ENCODE results near the gene APOBEC2. TPM values are rescaled to one million over a fixed set of nuclear protein-coding genes. Genes with fewer than 3 reads are reported as not detected.

Gene APOBEC2
- polyA plus RNA-seq, 2 of the 4 experiments (the other 2 are of a cell fraction) = not detected

DNA sequence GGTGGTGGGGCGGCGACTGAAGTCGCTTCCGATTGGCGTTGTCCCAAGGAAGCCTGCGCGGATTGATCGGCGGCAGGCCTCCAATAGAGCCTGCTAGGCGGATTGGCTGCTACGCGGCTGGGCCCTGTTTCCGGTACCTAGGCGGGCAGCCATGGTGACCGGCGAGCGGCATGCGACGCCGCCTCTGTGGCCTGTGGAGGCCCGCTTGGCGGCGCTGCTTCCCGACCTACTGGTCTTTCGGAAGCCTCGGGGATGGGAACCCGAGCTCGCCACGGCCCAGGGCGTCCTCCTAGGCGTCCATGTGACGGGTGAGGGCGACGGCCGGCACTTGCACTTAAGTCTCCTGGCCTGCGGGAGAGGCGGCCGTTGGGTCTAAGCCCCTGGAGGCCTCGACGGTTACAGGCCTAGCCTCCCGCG lies 47.9 kb downstream of the APOBEC2 start:
- no peak for FAIRE-seq
- H3K4me1 ChIP-seq = no peaks in the 10 kb centered on the region
- H3K9me3 ChIP-seq = no peaks in the 10 kb centered on the region
- no peak overlapping the region for H3K4me3 ChIP-seq
- DNase-seq (ENCODE audit: low read depth in 1 of 2, low spot score in 1 of 2) = no peak
- H3K27ac ChIP-seq = no peak overlapping the region
- no peak for TF ChIP-seq MAFK (IDR thresholded peaks at IDR 0.05; ENCODE audit: partially characterized antibody)
- TF ChIP-seq ESRRA (IDR thresholded peaks at IDR 0.05; ENCODE audit: borderline replicate concordance, low read length) = no peak
- TF ChIP-seq ZFP36 (IDR thresholded peaks at IDR 0.05; ENCODE audit: borderline replicate concordance, partially characterized antibody) = no peak
- TF ChIP-seq RARB (CRISPR knock-in tag; IDR thresholded peaks at IDR 0.05) = no peak
- no peak for TF ChIP-seq NFE2L2 (conservative IDR thresholded peaks at IDR 0.05; ENCODE audit: low read length)
- TF ChIP-seq, protein P1, sequence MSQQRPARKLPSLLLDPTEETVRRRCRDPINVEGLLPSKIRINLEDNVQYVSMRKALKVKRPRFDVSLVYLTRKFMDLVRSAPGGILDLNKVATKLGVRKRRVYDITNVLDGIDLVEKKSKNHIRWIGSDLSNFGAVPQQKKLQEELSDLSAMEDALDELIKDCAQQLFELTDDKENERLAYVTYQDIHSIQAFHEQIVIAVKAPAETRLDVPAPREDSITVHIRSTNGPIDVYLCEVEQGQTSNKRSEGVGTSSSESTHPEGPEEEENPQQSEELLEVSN (IDR thresholded peaks at IDR 0.05; ENCODE audit: borderline replicate concordance, low read depth) = no peak
- TF ChIP-seq RFX5 (IDR thresholded peaks at IDR 0.05) = no peak
- no peak for TF ChIP-seq ZC3H11A (IDR thresholded peaks at IDR 0.05)
- TF ChIP-seq BHLHE40 (IDR thresholded peaks at IDR 0.05; ENCODE audit: low read depth, low read length) = no peak
- TF ChIP-seq HOXA7 (CRISPR knock-in tag; IDR thresholded peaks at IDR 0.05) = no peak
- no peak for TF ChIP-seq MAX (IDR thresholded peaks at IDR 0.05)
- WGBS (ENCODE audit: missing lambda C conversion rate) = 98% methylated on average over 19 of the region's 42 CpGs
- POLR2A ChIA-PET = no interaction called here
- ATAC-seq = no peak
- H3K4me2 ChIP-seq = no peak overlapping the region
- CTCF ChIA-PET = interaction anchor here (0.8 kb wide), 1 partner anchor 9 kb away, joined by 3 read pairs; no protein-coding TSS in a partner anchor

DNA sequence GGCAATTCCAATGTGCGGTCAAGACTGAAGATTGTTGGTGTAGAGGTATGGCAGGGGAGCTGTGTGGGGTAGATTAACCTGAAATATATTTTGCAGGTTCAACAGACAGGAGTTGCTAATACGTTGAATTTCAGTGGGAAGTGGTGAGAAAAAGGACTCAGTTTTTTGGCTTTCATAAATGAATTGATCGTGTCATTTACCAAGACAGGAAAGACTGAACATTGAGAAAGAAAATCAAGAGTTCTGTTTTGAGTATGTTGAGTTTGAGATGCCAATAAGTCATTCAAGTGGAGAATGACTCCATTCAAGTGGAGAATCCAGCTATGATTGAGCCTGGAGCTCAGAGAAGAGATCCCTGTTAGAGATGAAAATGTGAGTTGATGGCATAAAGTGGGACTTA lies 50.8 kb downstream of the APOBEC2 start:
- WGBS (ENCODE audit: missing lambda C conversion rate) = 90% methylated on average over 3 of the region's 3 CpGs
- no peak overlapping the region for H3K27ac ChIP-seq
- H3K4me3 ChIP-seq = no peak overlapping the region
- ChIA-PET POLR2A (interaction anchor here (1.4 kb wide), 1 partner anchor 31 kb away, joined by 3 read pairs; the partner anchor contains the start of genes NFYA and OARD1), CTCF (interaction anchor here (1.1 to 1.8 kb wide), 2 partner anchors 11 to 79 kb away, joined by 4 read pairs; no protein-coding TSS in a partner anchor)
- H3K9me3 ChIP-seq = no peaks in the 10 kb centered on the region
- ATAC-seq (no peak), DNase-seq (ENCODE audit: low read depth in 1 of 2, low spot score in 1 of 2) (no peak), FAIRE-seq (no peak)
- TF ChIP-seq JUN (IDR thresholded peaks at IDR 0.05) (no peak), SMC3 (IDR thresholded peaks at IDR 0.05) (no peak), CHD4 (IDR thresholded peaks at IDR 0.05; ENCODE audit: borderline replicate concordance) (no peak), SREBF2 (IDR thresholded peaks at IDR 0.05) (no peak), USF2 (IDR thresholded peaks at IDR 0.05) (no peak), ZFP36 (IDR thresholded peaks at IDR 0.05; ENCODE audit: borderline replicate concordance, partially characterized antibody) (no peak), KDM1A (IDR thresholded peaks at IDR 0.05; ENCODE audit: low read depth) (no peak)
- TF ChIP-seq, protein P1 (IDR thresholded peaks at IDR 0.05; ENCODE audit: borderline replicate concordance, low read depth) = no peak
- no peak overlapping the region for H3K4me2 ChIP-seq
- no peaks in the 10 kb centered on the region for H3K4me1 ChIP-seq

- CTCF ChIA-PET = interaction anchor here (0.6 kb wide), 1 partner anchor 530 kb away, joined by 4 read pairs; no protein-coding TSS in a partner anchor
- 55% methylated on average over 3 of the region's 3 CpGs for WGBS (ENCODE audit: missing lambda C conversion rate)
- no peak for ATAC-seq
- no peak for TF ChIP-seq NR3C1 (IDR thresholded peaks at IDR 0.05)
- TF ChIP-seq RNF2 (IDR thresholded peaks at IDR 0.05; ENCODE audit: borderline replicate concordance, low read depth) = no peak
- no peak for TF ChIP-seq TFCP2L1 (CRISPR knock-in tag; IDR thresholded peaks at IDR 0.05)
- no peak for TF ChIP-seq RFX5 (IDR thresholded peaks at IDR 0.05)
- Histone ChIP-seq H3K4me3 (no peak overlapping the region), H3K4me2 (no peak overlapping the region), H3K27ac (no peak overlapping the region), H3K4me1 (no peaks in the 10 kb centered on the region), H3K9me3 (no peaks in the 10 kb centered on the region)
- FAIRE-seq = no peak
- POLR2A ChIA-PET = no interaction called here
- DNase-seq (ENCODE audit: low read depth in 1 of 2, low spot score in 1 of 2) = no peak
Measured at GRCh38 chr6:41111017-41111416, 58.0 kb downstream of the APOBEC2 start.

Other genes starting within 250 kb of the APOBEC2 start
- gene UNC5CL, start 14.0 kb upstream of the APOBEC2 start, polyA plus RNA-seq (2011; rRNA removed) = 2.2 and 2.8 TPM in 2 replicates
- 0.79 to 1.2 TPM (median 1.1 TPM) in 3 replicates for gene UNC5CL, start 14.0 kb upstream of the APOBEC2 start, polyA plus RNA-seq (2017; fragmentation: RNase III; extraction: RNeasy Plus Mini Kit Qiagen cat#74134 plus additional on column Dnase treatment)
- gene TSPO2, start 10.7 kb upstream of the APOBEC2 start, polyA plus RNA-seq (2011; rRNA removed) = not detected in 2 replicates
- gene TSPO2, start 10.7 kb upstream of the APOBEC2 start, polyA plus RNA-seq (2017; fragmentation: RNase III; extraction: RNeasy Plus Mini Kit Qiagen cat#74134 plus additional on column Dnase treatment) = not detected in 3 replicates
- 15.6 and 21.4 TPM in 2 replicates for gene OARD1, start 19.2 kb downstream of the APOBEC2 start, polyA plus RNA-seq (2011; rRNA removed)
- gene OARD1, start 19.2 kb downstream of the APOBEC2 start, polyA plus RNA-seq (2017; fragmentation: RNase III; extraction: RNeasy Plus Mini Kit Qiagen cat#74134 plus additional on column Dnase treatment) = 26.2 to 28.5 TPM (median 26.4 TPM) in 3 replicates
- gene NFYA, start 19.8 kb downstream of the APOBEC2 start, polyA plus RNA-seq (2011; rRNA removed) = 11.2 and 19.2 TPM in 2 replicates
- gene NFYA, start 19.8 kb downstream of the APOBEC2 start, polyA plus RNA-seq (2017; fragmentation: RNase III; extraction: RNeasy Plus Mini Kit Qiagen cat#74134 plus additional on column Dnase treatment) = 15.7 to 17.0 TPM (median 16.2 TPM) in 3 replicates
- gene TREML1, start 101.1 kb downstream of the APOBEC2 start, polyA plus RNA-seq (2011; rRNA removed) = not detected in 2 replicates
- gene TREML1, start 101.1 kb downstream of the APOBEC2 start, polyA plus RNA-seq (2017; fragmentation: RNase III; extraction: RNeasy Plus Mini Kit Qiagen cat#74134 plus additional on column Dnase treatment) = not detected in 3 replicates
- gene TREM2, start 109.9 kb downstream of the APOBEC2 start, polyA plus RNA-seq (2011; rRNA removed) = not detected in 2 replicates
- gene TREM2, start 109.9 kb downstream of the APOBEC2 start, polyA plus RNA-seq (2017; fragmentation: RNase III; extraction: RNeasy Plus Mini Kit Qiagen cat#74134 plus additional on column Dnase treatment) = not detected in 3 replicates
- not detected in 2 replicates for gene TREML2, start 147.9 kb downstream of the APOBEC2 start, polyA plus RNA-seq (2011; rRNA removed)
- not detected in 3 replicates for gene TREML2, start 147.9 kb downstream of the APOBEC2 start, polyA plus RNA-seq (2017; fragmentation: RNase III; extraction: RNeasy Plus Mini Kit Qiagen cat#74134 plus additional on column Dnase treatment)
- not detected in 2 replicates for gene TREML4, start 175.1 kb downstream of the APOBEC2 start, polyA plus RNA-seq (2011; rRNA removed)
- not detected in 3 replicates for gene TREML4, start 175.1 kb downstream of the APOBEC2 start, polyA plus RNA-seq (2017; fragmentation: RNase III; extraction: RNeasy Plus Mini Kit Qiagen cat#74134 plus additional on column Dnase treatment)
- not detected in 2 replicates for gene TREM1, start 233.5 kb downstream of the APOBEC2 start, polyA plus RNA-seq (2011; rRNA removed)
- not detected in 3 replicates for gene TREM1, start 233.5 kb downstream of the APOBEC2 start, polyA plus RNA-seq (2017; fragmentation: RNase III; extraction: RNeasy Plus Mini Kit Qiagen cat#74134 plus additional on column Dnase treatment)